DND-41 (cell line): ENCODE measurements around the gene ZNF135.

Experiments used
- CTCF ChIP-seq: IDR thresholded peaks from 2 replicates; pipeline ENCODE4 v1.5.1; 2012; ENCODE audit warnings: borderline replicate concordance, low read length, moderate library complexity, mild to moderate bottlenecking; ENCODE audit not compliant: poor library complexity, severe bottlenecking; ENCODE audit errors: extremely low read depth
- EZH2 ChIP-seq: IDR thresholded peaks from 3 replicates; pipeline ENCODE4 v1.6.1; 2012; ENCODE audit warnings: borderline replicate concordance, low read depth, mild to moderate bottlenecking, moderate library complexity, low read length, inconsistent platforms; ENCODE audit not compliant: severe bottlenecking

DNA sequence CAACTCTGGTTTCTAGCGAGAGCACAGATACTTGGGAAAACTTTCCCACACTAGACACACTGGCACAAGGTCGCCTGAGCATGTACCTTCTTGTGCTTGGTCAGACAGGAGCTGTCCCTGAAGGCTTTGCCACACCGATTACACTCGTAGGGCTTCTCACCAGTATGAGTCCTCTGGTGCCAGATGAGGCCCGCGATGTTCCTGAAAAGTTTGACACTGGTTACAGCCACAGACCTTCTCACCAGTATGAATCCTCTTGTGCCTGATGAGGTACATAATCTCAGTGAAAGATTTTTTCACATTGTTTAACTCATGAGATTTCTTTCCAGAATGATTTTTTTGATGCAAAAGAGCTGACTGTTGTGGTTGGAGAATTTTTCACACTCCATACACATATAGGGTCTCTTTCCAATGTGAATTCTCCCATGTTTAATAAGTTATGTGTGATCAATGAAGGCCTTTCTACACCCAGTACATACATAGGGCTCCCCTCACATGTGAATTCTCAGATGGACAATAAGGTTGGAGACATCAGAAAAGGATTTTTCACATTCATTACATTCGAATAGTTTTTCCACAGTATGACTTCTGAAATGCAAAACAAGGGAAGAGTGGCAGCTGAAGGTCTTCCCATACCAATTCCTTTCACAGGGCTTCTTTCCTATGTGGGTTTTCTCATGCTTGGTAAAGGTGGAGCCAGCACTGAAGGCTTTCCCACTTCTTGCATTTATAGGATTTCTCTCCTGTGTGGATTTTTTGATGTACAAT, 48.9 kb downstream of the ZNF135 start:
- TF ChIP-seq CTCF (no peak), EZH2 (no peak)
